SH-SY5Y (cell line): ENCODE data around the gene KCTD5.

Experiments used
- GATA2 ChIP-seq: IDR thresholded peaks from 2 replicates; pipeline ENCODE4 v1.6.1; 2011; ENCODE audit warnings: mild to moderate bottlenecking, low read depth, low read length
- GATA3 ChIP-seq: IDR thresholded peaks from 2 replicates; pipeline ENCODE4 v1.6.1; 2011; ENCODE audit warnings: low read depth, mild to moderate bottlenecking, low read length, moderate library complexity

GRCh38 chr16:2700786-2701185, 18.5 kb downstream of the KCTD5 start:
- no peak for TF ChIP-seq GATA2
- TF ChIP-seq GATA3 = no peak
